ENCODE results near the gene HSP90AB1. TPM values are rescaled to one million over a fixed set of nuclear protein-coding genes. Genes with fewer than 3 reads are reported as not detected.

HSP90AB1 gene
- total and polyA plus RNA-seq, 2 of the 8 experiments (the other 6 are each of a cell fraction or from before 2014, with no cell fraction given): 1,564 to 2,297 TPM

DNA sequence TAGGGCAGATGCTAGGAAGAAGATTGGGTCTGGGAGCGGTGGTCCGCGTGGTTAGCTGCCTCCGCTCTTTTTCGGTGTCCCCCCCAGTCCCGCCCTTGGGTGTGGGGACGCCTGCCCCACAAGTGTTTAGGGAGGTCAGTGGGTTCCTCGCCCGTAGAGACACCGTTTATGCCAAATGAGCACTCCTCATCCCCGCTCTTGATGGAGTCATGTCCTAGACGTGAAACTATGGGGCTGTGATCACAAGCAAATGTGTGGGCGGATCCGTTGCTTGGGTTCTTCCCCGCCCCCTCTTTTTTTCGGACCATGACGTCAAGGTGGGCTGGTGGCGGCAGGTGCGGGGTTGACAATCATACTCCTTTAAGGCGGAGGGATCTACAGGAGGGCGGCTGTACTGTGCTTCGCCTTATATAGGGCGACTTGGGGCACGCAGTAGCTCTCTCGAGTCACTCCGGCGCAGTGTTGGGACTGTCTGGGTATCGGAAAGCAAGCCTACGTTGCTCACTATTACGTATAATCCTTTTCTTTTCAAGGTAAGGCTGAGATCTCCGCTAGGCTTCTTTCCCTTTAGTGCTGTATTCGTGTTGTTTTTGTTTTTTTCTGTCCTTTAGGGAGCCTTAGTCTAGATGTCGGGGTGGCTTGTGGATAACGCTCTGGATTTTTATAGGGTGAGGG lies at the start of gene HSP90AB1 (continued):
- TF ChIP-seq SIN3A (conservative IDR thresholded peaks at IDR 0.05 in 1 of 2, IDR thresholded peaks at IDR 0.05 in 1 of 2; ENCODE audit: low read depth in 1 of 2, low read length in 2 of 2) (peak; percentile 90 to 92), CHD2 (IDR thresholded peaks at IDR 0.05; ENCODE audit: low read length) (peak; percentile 94), POLR2AphosphoS5 (IDR thresholded peaks at IDR 0.05; ENCODE audit: low read depth, low read length) (peak; percentile 100), BACH1 (IDR thresholded peaks at IDR 0.05; ENCODE audit: low read length) (no peak), RXRA (IDR thresholded peaks at IDR 0.05; ENCODE audit: insufficient read depth, low read depth, low read length) (no peak), MAFK (IDR thresholded peaks at IDR 0.05; ENCODE audit: low read depth, low read length) (peak; percentile 24; the same call in 1 of the 2 replicates), RAD21 (IDR thresholded peaks at IDR 0.05 in 1 of 2, conservative IDR thresholded peaks at IDR 0.05 in 1 of 2; ENCODE audit: low read depth in 2 of 2, low read length in 2 of 2) (no peak)
- TF ChIP-seq, protein P1, sequence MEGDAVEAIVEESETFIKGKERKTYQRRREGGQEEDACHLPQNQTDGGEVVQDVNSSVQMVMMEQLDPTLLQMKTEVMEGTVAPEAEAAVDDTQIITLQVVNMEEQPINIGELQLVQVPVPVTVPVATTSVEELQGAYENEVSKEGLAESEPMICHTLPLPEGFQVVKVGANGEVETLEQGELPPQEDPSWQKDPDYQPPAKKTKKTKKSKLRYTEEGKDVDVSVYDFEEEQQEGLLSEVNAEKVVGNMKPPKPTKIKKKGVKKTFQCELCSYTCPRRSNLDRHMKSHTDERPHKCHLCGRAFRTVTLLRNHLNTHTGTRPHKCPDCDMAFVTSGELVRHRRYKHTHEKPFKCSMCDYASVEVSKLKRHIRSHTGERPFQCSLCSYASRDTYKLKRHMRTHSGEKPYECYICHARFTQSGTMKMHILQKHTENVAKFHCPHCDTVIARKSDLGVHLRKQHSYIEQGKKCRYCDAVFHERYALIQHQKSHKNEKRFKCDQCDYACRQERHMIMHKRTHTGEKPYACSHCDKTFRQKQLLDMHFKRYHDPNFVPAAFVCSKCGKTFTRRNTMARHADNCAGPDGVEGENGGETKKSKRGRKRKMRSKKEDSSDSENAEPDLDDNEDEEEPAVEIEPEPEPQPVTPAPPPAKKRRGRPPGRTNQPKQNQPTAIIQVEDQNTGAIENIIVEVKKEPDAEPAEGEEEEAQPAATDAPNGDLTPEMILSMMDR (IDR thresholded peaks at IDR 0.05; ENCODE audit: control extremely low read depth in 1 of 3, insufficient read depth in 1 of 3, low read depth in 1 of 3, low read length in 3 of 3): no peak
